Activated T-cell treated with anti-CD3 and anti-CD28 coated beads, Interleukin-2, amount 50 U/mL, for 4 hours (primary cell): Measurements from ENCODE around the gene DNAJC11. TPM values are rescaled to one million over a fixed set of nuclear protein-coding genes. Genes with fewer than 3 reads are reported as not detected.

Source experiments
- ATAC-seq, 2 donors: fragments of 200-7000 bp; cut with Tn5 transposase; one replicate each; pipeline ENCODE4 v1.10.0; 2021
- DNase-seq: peaks from one replicate; pipeline ENCODE4 v3.0.0-alpha.2; 2020
- H3K27me3 Mint-ChIP-seq: one replicate; pipeline ENCODE4 v1.8.0; 2021; ENCODE audit warnings: low read depth, mixed read lengths
- H3K36me3 Mint-ChIP-seq: one replicate; pipeline ENCODE4 v1.8.0; 2022; ENCODE audit warnings: mixed read lengths; ENCODE audit not compliant: insufficient read depth
- H3K4me1 Mint-ChIP-seq: one replicate; pipeline ENCODE4 v1.8.0; 2021; ENCODE audit warnings: low read depth, mixed read lengths
- H3K4me3 Mint-ChIP-seq: one replicate; pipeline ENCODE4 v1.8.0; 2021; ENCODE audit warnings: mild to moderate bottlenecking, moderate library complexity, mixed read lengths
- H3K9me3 Mint-ChIP-seq: one replicate; pipeline ENCODE4 v1.8.0; 2021; ENCODE audit warnings: mixed read lengths
- total RNA-seq, 3 donors: library from RNA; stranded (reverse); gene quantifications; one replicate each; pipeline ENCODE4 v1.2.1, GENCODE V29; 2021

DNAJC11 gene
- total RNA-seq, 3 donors from 2014 or later = 84.7 to 99.7 (median 92.8) TPM

- H3K4me3 Mint-ChIP-seq = peak overlapping the region; percentile 95
- H3K27me3 Mint-ChIP-seq = no peaks in the 10 kb centered on the region
- peaks cover 12% of the 10 kb centered on the region for H3K36me3 Mint-ChIP-seq
- peaks cover 55% of the 10 kb centered on the region for H3K4me1 Mint-ChIP-seq
- DNase-seq (peak; percentile 66), ATAC-seq (peak; percentile 4 to 5)
- no peaks in the 10 kb centered on the region for H3K9me3 Mint-ChIP-seq
These were observed 102.3 kb downstream of the DNAJC11 start for GRCh38 chr1:6599141-6599975.

GRCh38 chr1:6597777-6598131, 103.9 kb downstream of the DNAJC11 start:
- no peak for ATAC-seq
- no peak for DNase-seq
- Mint-ChIP-seq H3K4me3 (peak overlapping the region; percentile 31), H3K27me3 (no peaks in the 10 kb centered on the region), H3K4me1 (peaks cover 50% of the 10 kb centered on the region), H3K36me3 (peaks cover 17% of the 10 kb centered on the region), H3K9me3 (no peaks in the 10 kb centered on the region)

GRCh38 chr1:6596886-6597776, 104.5 kb downstream of the DNAJC11 start:
- peaks cover 17% of the 10 kb centered on the region for H3K36me3 Mint-ChIP-seq
- no peaks in the 10 kb centered on the region for H3K9me3 Mint-ChIP-seq
- no peaks in the 10 kb centered on the region for H3K27me3 Mint-ChIP-seq
- peaks cover 50% of the 10 kb centered on the region for H3K4me1 Mint-ChIP-seq
- H3K4me3 Mint-ChIP-seq = no peak overlapping the region
- ATAC-seq = no peak
- no peak for DNase-seq

- Mint-ChIP-seq H3K27me3 (no peaks in the 10 kb centered on the region), H3K36me3 (peaks cover 17% of the 10 kb centered on the region), H3K4me3 (no peak overlapping the region), H3K4me1 (peaks cover 50% of the 10 kb centered on the region), H3K9me3 (no peaks in the 10 kb centered on the region)
- ATAC-seq = no peak
- no peak for DNase-seq
These were observed 105.3 kb downstream of the DNAJC11 start for GRCh38 chr1:6596351-6596750.

- no peak for DNase-seq
- H3K36me3 Mint-ChIP-seq = peaks cover 17% of the 10 kb centered on the region
- H3K9me3 Mint-ChIP-seq = no peaks in the 10 kb centered on the region
- H3K4me3 Mint-ChIP-seq = no peak overlapping the region
- no peaks in the 10 kb centered on the region for H3K27me3 Mint-ChIP-seq
- H3K4me1 Mint-ChIP-seq = peaks cover 47% of the 10 kb centered on the region
- ATAC-seq = no peak
These were observed 106.5 kb downstream of the DNAJC11 start for GRCh38 chr1:6594977-6595740.

GRCh38 chr1:6593810-6594209, 107.8 kb downstream of the DNAJC11 start:
- no peak overlapping the region for H3K4me3 Mint-ChIP-seq
- H3K27me3 Mint-ChIP-seq = no peaks in the 10 kb centered on the region
- H3K9me3 Mint-ChIP-seq = no peaks in the 10 kb centered on the region
- H3K4me1 Mint-ChIP-seq = peaks cover 36% of the 10 kb centered on the region
- DNase-seq = no peak
- no peak for ATAC-seq
- H3K36me3 Mint-ChIP-seq = peaks cover 13% of the 10 kb centered on the region

GRCh38 chr1:6592865-6593593, 108.6 kb downstream of the DNAJC11 start:
- H3K36me3 Mint-ChIP-seq = peaks cover 13% of the 10 kb centered on the region
- DNase-seq = no peak
- H3K27me3 Mint-ChIP-seq = no peaks in the 10 kb centered on the region
- H3K4me1 Mint-ChIP-seq = peaks cover 31% of the 10 kb centered on the region
- no peak overlapping the region for H3K4me3 Mint-ChIP-seq
- H3K9me3 Mint-ChIP-seq = no peaks in the 10 kb centered on the region
- no peak for ATAC-seq

GRCh38 chr1:6592441-6592840, 109.2 kb downstream of the DNAJC11 start:
- ATAC-seq = no peak
- Mint-ChIP-seq H3K27me3 (no peaks in the 10 kb centered on the region), H3K36me3 (peaks cover 15% of the 10 kb centered on the region), H3K4me1 (peaks cover 29% of the 10 kb centered on the region), H3K9me3 (no peaks in the 10 kb centered on the region), H3K4me3 (no peak overlapping the region)
- no peak for DNase-seq

- Mint-ChIP-seq H3K36me3 (peaks cover 15% of the 10 kb centered on the region), H3K9me3 (no peaks in the 10 kb centered on the region), H3K4me1 (peaks cover 22% of the 10 kb centered on the region), H3K27me3 (no peaks in the 10 kb centered on the region), H3K4me3 (no peak overlapping the region)
- no peak for ATAC-seq
- no peak for DNase-seq
These were observed 110.0 kb downstream of the DNAJC11 start for GRCh38 chr1:6591644-6592043.

GRCh38 chr1:6591222-6591621, 110.4 kb downstream of the DNAJC11 start:
- Mint-ChIP-seq H3K9me3 (no peaks in the 10 kb centered on the region), H3K4me1 (peaks cover 18% of the 10 kb centered on the region), H3K4me3 (no peak overlapping the region), H3K36me3 (peaks cover 11% of the 10 kb centered on the region), H3K27me3 (no peaks in the 10 kb centered on the region)
- ATAC-seq = no peak
- DNase-seq = no peak

GRCh38 chr1:6590046-6590445, 111.6 kb downstream of the DNAJC11 start:
- H3K36me3 Mint-ChIP-seq = peaks cover 9% of the 10 kb centered on the region
- peaks cover 9% of the 10 kb centered on the region for H3K4me1 Mint-ChIP-seq
- no peaks in the 10 kb centered on the region for H3K9me3 Mint-ChIP-seq
- ATAC-seq = no peak
- no peak for DNase-seq
- no peaks in the 10 kb centered on the region for H3K27me3 Mint-ChIP-seq
- H3K4me3 Mint-ChIP-seq = no peak overlapping the region

- peaks cover 7% of the 10 kb centered on the region for H3K36me3 Mint-ChIP-seq
- DNase-seq (no peak), ATAC-seq (no peak)
- no peaks in the 10 kb centered on the region for H3K9me3 Mint-ChIP-seq
- peaks cover 15% of the 10 kb centered on the region for H3K4me1 Mint-ChIP-seq
- no peak overlapping the region for H3K4me3 Mint-ChIP-seq
- no peaks in the 10 kb centered on the region for H3K27me3 Mint-ChIP-seq
These were observed 112.6 kb downstream of the DNAJC11 start for GRCh38 chr1:6588893-6589520.

GRCh38 chr1:6588128-6588892, 113.3 kb downstream of the DNAJC11 start:
- peaks cover 12% of the 10 kb centered on the region for H3K4me1 Mint-ChIP-seq
- no peak overlapping the region for H3K4me3 Mint-ChIP-seq
- ATAC-seq (no peak), DNase-seq (no peak)
- H3K36me3 Mint-ChIP-seq = peaks cover 4% of the 10 kb centered on the region
- no peaks in the 10 kb centered on the region for H3K9me3 Mint-ChIP-seq
- H3K27me3 Mint-ChIP-seq = no peaks in the 10 kb centered on the region
